HFF-Myc (cell line): ENCODE results near the gene POLA2.
A peak's percentile ranks its signal among the peaks of the same experiment; 100 is the strongest.
"Not testable (repeated sequence)": the region's sequence is repeated elsewhere in the genome, so short reads cannot be mapped to it uniquely, and the experiment has no call there.

Experiments used
- DNase-seq: peaks from one replicate; pipeline ENCODE4 v3.0.0-alpha.2; 2011; ENCODE audit warnings: low read depth; ENCODE audit errors: extremely low read depth
- H3K4me3 ChIP-seq: replicated peaks from 2 replicates; pipeline ENCODE4 v1.5.1; 2011; ENCODE audit warnings: low read depth, mild to moderate bottlenecking, control low read depth, low read length
- TF ChIP-seq, protein P1 (sequence below): IDR thresholded peaks from 2 replicates; pipeline ENCODE4 v1.5.1; 2012; ENCODE audit warnings: mild to moderate bottlenecking, low read depth, low read length, control low read depth; ENCODE audit errors: missing control alignments

POLA2 gene

DNA sequence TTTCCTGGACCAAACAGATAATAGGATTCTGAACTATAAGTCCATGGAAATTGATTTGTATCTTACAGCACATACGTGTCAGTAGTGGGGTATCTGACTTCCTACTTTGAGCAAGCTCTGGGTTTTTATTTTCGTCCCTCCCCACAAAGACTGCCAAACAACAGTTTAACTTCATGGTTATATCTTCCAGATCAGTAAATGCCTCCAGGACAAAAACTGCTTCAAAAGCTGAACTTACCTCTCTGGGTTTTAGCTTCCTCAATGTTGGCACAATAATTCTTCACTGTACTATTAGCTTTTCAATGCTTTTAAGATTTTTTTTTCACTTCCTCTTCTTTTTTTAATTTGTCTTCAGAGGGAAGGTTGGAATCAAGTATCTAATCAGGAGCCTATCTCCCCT is 67.7 kb downstream of the POLA2 start:
- TF ChIP-seq, protein P1, sequence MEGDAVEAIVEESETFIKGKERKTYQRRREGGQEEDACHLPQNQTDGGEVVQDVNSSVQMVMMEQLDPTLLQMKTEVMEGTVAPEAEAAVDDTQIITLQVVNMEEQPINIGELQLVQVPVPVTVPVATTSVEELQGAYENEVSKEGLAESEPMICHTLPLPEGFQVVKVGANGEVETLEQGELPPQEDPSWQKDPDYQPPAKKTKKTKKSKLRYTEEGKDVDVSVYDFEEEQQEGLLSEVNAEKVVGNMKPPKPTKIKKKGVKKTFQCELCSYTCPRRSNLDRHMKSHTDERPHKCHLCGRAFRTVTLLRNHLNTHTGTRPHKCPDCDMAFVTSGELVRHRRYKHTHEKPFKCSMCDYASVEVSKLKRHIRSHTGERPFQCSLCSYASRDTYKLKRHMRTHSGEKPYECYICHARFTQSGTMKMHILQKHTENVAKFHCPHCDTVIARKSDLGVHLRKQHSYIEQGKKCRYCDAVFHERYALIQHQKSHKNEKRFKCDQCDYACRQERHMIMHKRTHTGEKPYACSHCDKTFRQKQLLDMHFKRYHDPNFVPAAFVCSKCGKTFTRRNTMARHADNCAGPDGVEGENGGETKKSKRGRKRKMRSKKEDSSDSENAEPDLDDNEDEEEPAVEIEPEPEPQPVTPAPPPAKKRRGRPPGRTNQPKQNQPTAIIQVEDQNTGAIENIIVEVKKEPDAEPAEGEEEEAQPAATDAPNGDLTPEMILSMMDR: no peak
- no peak overlapping the region for H3K4me3 ChIP-seq
- DNase-seq: no peak

GRCh38 chr11:65329944-65330403 is 68.2 kb downstream of the POLA2 start:
- TF ChIP-seq, protein P1: peak; percentile 77
- no peak overlapping the region for H3K4me3 ChIP-seq
- peak; percentile 91 for DNase-seq

GRCh38 chr11:65330544-65330943 is 68.8 kb downstream of the POLA2 start:
- DNase-seq: no peak
- TF ChIP-seq, protein P1: no peak
- H3K4me3 ChIP-seq: no peak overlapping the region

DNA sequence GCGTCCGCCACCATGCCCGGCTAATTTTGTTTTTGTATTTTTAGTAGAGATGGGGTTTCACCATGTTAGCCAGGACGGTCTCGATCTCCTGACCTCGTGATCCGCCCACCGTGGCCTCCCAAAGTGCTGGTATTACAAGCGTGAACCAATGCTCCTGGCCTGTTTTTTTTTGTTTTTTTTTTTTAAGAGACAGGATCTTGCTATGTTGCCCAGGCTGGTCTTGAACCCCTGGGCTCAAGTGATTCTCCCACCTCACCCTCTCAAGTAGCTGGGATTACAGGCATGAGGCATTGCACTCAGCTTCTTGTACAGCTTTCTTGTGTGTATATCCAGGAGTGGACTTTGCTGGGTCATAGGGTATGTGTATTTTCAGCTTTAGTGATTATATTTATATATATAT is 70.8 kb downstream of the POLA2 start:
- H3K4me3 ChIP-seq, DNase-seq: not testable (repeated sequence)

GRCh38 chr11:65334696-65335295 is 73.0 kb downstream of the POLA2 start:
- H3K4me3 ChIP-seq: peak overlapping the region; percentile 93
- DNase-seq: no peak
- TF ChIP-seq, protein P1: no peak

GRCh38 chr11:65338676-65339075 is 76.9 kb downstream of the POLA2 start:
- TF ChIP-seq, protein P1: no peak
- H3K4me3 ChIP-seq: no peak overlapping the region
- no peak for DNase-seq

- no peak for DNase-seq
- no peak overlapping the region for H3K4me3 ChIP-seq
- TF ChIP-seq, protein P1: no peak
These were observed 78.5 kb downstream of the POLA2 start for GRCh38 chr11:65340226-65340625.
